HepG2 (cell line): ENCODE data around the gene ADARB2.

Experiments
- CTCF ChIP-seq: sonication (generic); formaldehyde crosslinking; IDR thresholded peaks from 2 replicates; pipeline ENCODE4 v1.5.0; 2020; ENCODE audit warnings: mild to moderate bottlenecking, missing genetic modification reagents, moderate library complexity
- KDM1A ChIP-seq: IDR thresholded peaks from 2 replicates; pipeline ENCODE4 v1.6.1; 2016; ENCODE audit warnings: missing compliant biosample characterization
- NFKB2 ChIP-seq: sonication (generic); formaldehyde crosslinking; IDR thresholded peaks from 2 replicates; pipeline ENCODE4 v1.4.0; 2020; ENCODE audit warnings: missing genetic modification reagents, borderline replicate concordance
- NFRKB ChIP-seq: fragments of 450-650 bp; IDR thresholded peaks from 2 replicates; pipeline ENCODE4 v1.6.1; 2017
- PBX3 ChIP-seq: sonication (generic); formaldehyde crosslinking; IDR thresholded peaks from 2 replicates; pipeline ENCODE4 v1.8.1; 2023; ENCODE audit warnings: missing genetic modification reagents, inconsistent platforms, borderline replicate concordance
- ZFP90 ChIP-seq: sonication (generic); formaldehyde crosslinking; IDR thresholded peaks from 2 replicates; pipeline ENCODE4 v1.8.0; 2022; ENCODE audit warnings: missing genetic modification reagents, mild to moderate bottlenecking, inconsistent platforms, borderline replicate concordance
- ZNF225 ChIP-seq: sonication (generic); formaldehyde crosslinking; IDR thresholded peaks from 2 replicates; pipeline ENCODE4 v1.4.0; 2020; ENCODE audit warnings: mild to moderate bottlenecking, missing genetic modification reagents
- ZNF574 ChIP-seq: sonication (generic); formaldehyde crosslinking; IDR thresholded peaks from 2 replicates; pipeline ENCODE4 v1.4.0; 2020; ENCODE audit warnings: missing genetic modification reagents

- no peak for TF ChIP-seq CTCF (CRISPR knock-in tag)
- TF ChIP-seq ZNF225: no peak
- no peak for TF ChIP-seq NFKB2
- no peak for TF ChIP-seq ZNF574 (CRISPR knock-in tag)
- TF ChIP-seq ZFP90 (CRISPR knock-in tag): no peak
- TF ChIP-seq PBX3 (CRISPR knock-in tag): no peak
- TF ChIP-seq KDM1A (CRISPR knock-in tag): no peak
- TF ChIP-seq NFRKB: no peak
Measured at GRCh38 chr10:1370298-1370697, 367.0 kb downstream of the ADARB2 start.
